Measurements from ENCODE around the gene BICD2. TPM values are rescaled to one million over a fixed set of nuclear protein-coding genes. Genes with fewer than 3 reads are reported as not detected.

Gene BICD2
- total RNA-seq, 1 donor from 2014 or later, result 29.1 TPM

DNA sequence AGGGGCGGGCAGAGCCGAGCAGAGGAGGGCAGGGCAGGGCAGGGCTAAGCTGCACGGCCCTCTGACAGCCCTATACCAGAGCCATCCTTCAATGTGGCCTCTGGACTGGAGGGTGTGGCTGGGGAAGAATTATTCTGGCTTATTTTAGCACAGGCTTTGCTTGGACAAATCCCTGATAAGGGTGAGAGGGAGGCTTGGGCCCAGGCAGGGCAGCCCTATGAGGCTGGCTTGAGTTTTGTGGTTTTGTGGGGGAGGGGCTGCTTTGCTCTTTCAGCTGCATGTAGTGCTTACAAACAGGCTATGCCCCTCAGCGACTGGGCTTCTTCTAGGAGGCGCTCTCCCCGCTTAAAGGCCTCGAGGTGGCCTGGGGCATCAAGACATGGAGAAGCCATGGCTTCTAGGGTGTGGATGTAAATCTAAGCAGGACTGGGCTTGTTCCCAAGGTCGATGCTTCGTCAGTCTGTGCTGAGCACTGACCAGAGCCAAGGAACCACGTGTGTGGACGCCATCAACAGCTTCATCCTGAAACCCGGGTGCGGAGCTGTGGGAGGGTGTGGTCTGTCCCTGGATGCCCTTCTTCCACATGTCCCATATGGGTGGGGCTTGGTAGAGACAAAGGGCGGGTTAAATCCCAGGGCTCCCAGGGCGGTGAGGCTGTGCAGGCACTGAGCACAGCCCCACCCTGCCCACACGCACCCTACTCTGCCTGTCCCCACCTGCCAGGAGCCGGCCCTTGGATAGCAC lies 49.0 kb downstream of the BICD2 start:
- Histone ChIP-seq H3K9me3 (no peaks in the 10 kb centered on the region), H3K4me1 (no peaks in the 10 kb centered on the region), H3K4me3 (no peak overlapping the region), H3K36me3 (peaks cover 76 to 83% of the 10 kb centered on the region in 2 donors), H3K27ac (no peak overlapping the region), H3K27me3 (no peaks in the 10 kb centered on the region)
- TF ChIP-seq CTCF (IDR thresholded peaks at IDR 0.05), result no peak
- DNase-seq (ENCODE audit: low spot score in 2 of 2), result no peak
- intact Hi-C loops (cut with DNase I), result loop anchor here (1.0 to 2.0 kb wide), 3 partner anchors 45 to 75 kb away; partner anchors contain the start of genes BICD2 and IPPK

DNA sequence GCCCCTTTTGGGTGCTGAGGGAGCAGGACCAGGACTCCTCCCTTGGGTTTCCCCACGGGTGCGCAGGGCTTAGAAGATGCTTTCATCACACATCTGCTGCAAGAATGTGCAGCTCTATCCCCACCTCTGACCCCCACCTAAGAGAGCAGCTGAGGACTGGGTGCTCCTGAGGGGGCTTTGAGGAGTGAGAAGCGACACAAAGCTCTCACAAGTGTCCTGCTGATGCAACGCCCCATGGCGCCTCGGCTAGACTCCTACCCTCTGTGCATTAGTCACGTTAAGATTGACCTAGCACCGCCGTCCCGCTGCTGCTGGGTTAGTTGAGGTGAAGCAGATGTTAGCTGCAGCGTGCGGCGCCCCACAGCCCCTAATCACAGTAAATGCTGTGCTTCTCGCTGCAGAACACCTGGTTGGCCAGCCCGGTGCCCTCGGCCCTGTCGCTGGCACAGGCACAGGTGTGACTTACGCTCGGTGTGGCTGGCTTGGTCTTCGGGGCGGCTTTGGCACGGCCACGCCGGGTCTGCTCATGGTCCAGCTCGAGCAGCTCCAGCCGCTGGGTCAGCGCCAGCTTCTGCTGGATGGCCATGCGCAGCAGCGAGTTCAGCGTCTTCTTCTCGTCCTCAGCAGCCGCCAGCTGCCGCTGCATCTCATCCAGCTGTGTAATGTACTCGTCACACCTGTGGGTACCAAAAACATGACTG lies 49.7 kb downstream of the BICD2 start:
- Histone ChIP-seq H3K27me3 (no peaks in the 10 kb centered on the region), H3K4me1 (no peaks in the 10 kb centered on the region), H3K4me3 (no peak overlapping the region), H3K9me3 (no peaks in the 10 kb centered on the region), H3K27ac (no peak overlapping the region), H3K36me3 (peaks cover 78 to 83% of the 10 kb centered on the region in 2 donors)
- no peak for TF ChIP-seq CTCF (IDR thresholded peaks at IDR 0.05)
- DNase-seq (ENCODE audit: low spot score in 2 of 2), result no peak
- intact Hi-C loops (cut with DNase I), result no loop called here

DNA sequence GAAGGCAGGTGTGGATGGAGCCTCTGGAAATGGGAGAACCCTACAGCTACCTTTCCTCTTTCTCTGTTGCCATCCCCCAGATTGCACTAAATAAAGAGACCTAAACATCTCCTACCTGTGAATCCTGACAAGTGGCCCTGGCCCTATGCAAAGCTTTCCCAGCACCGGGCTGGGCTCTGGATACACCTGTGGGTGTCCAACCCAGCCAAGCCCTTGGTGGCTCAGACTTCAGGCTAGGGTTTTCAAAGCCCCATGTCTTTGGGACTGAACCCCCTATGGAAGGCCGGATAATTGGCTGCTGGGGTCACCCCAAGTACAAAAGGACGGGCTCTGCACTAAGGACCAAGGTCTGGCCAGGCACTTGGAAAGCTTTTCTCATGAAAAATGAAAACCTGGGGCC lies 50.6 kb downstream of the BICD2 start:
- Histone ChIP-seq H3K27me3 (no peaks in the 10 kb centered on the region), H3K27ac (no peak overlapping the region), H3K9me3 (no peaks in the 10 kb centered on the region), H3K4me3 (no peak overlapping the region), H3K36me3 (peaks cover 69 to 80% of the 10 kb centered on the region in 2 donors), H3K4me1 (no peaks in the 10 kb centered on the region)
- no peak for DNase-seq (ENCODE audit: low spot score in 2 of 2)
- intact Hi-C loops (cut with DNase I), result no loop called here
- TF ChIP-seq CTCF (IDR thresholded peaks at IDR 0.05), result no peak

GRCh38 chr9:92713528-92713927 lies 51.1 kb downstream of the BICD2 start:
- no peak for TF ChIP-seq CTCF (IDR thresholded peaks at IDR 0.05)
- no peaks in the 10 kb centered on the region for H3K9me3 ChIP-seq
- H3K27ac ChIP-seq, result no peak overlapping the region
- H3K27me3 ChIP-seq, result no peaks in the 10 kb centered on the region
- H3K36me3 ChIP-seq, result peaks cover 64 to 75% of the 10 kb centered on the region in 2 donors
- intact Hi-C loops (cut with DNase I), result no loop called here
- DNase-seq (ENCODE audit: low spot score in 2 of 2), result no peak
- H3K4me1 ChIP-seq, result no peaks in the 10 kb centered on the region
- H3K4me3 ChIP-seq, result no peak overlapping the region

GRCh38 chr9:92712767-92713166 lies 51.9 kb downstream of the BICD2 start:
- intact Hi-C loops (cut with DNase I), result no loop called here
- DNase-seq (ENCODE audit: low spot score in 2 of 2), result no peak
- no peak for TF ChIP-seq CTCF (IDR thresholded peaks at IDR 0.05)
- Histone ChIP-seq H3K27ac (no peak overlapping the region), H3K4me1 (no peaks in the 10 kb centered on the region), H3K36me3 (peaks cover 57 to 68% of the 10 kb centered on the region in 2 donors), H3K4me3 (no peak overlapping the region), H3K27me3 (no peaks in the 10 kb centered on the region), H3K9me3 (no peaks in the 10 kb centered on the region)

Measured in ascending aorta (tissue), 2 donors.